Epithelial cell of esophagus (primary cell): ENCODE measurements around the gene CIC.
A peak's percentile ranks its signal among the peaks of the same experiment; 100 is the strongest.

ENCODE experiments used
- DNase-seq: peaks from one replicate; pipeline ENCODE4 v3.0.0; 2010; ENCODE audit warnings: low read depth
- H3K4me3 ChIP-seq: 2 replicates; pipeline ENCODE4 v1.5.1; 2011; ENCODE audit warnings: mild to moderate bottlenecking, low read length, control low read depth
- TF ChIP-seq, protein P1 (sequence below): IDR thresholded peaks from 2 replicates; pipeline ENCODE4 v1.5.1; 2011; ENCODE audit warnings: low read depth, mild to moderate bottlenecking, low read length, control low read depth, inconsistent platforms; ENCODE audit not compliant: insufficient read depth; ENCODE audit errors: missing control alignments

CIC gene

DNA sequence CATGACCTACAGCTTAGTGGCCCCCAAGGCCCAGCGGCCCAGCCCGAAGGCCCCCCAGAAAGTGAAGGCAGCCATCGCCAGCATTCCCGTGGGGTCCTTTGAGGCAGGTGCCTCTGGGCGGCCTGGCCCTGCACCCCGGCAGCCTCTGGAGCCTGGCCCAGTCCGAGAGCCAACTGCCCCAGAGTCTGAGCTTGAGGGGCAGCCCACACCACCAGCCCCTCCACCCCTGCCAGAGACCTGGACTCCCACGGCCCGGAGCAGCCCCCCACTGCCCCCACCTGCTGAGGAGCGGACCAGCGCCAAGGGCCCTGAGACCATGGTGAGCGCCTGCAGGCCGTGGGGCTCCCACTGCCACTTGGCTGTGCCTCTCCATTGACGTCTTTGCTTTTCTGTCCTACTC is 23.9 kb downstream of the CIC start:
- no peak overlapping the region for H3K4me3 ChIP-seq
- no peak for DNase-seq
- TF ChIP-seq, protein P1, sequence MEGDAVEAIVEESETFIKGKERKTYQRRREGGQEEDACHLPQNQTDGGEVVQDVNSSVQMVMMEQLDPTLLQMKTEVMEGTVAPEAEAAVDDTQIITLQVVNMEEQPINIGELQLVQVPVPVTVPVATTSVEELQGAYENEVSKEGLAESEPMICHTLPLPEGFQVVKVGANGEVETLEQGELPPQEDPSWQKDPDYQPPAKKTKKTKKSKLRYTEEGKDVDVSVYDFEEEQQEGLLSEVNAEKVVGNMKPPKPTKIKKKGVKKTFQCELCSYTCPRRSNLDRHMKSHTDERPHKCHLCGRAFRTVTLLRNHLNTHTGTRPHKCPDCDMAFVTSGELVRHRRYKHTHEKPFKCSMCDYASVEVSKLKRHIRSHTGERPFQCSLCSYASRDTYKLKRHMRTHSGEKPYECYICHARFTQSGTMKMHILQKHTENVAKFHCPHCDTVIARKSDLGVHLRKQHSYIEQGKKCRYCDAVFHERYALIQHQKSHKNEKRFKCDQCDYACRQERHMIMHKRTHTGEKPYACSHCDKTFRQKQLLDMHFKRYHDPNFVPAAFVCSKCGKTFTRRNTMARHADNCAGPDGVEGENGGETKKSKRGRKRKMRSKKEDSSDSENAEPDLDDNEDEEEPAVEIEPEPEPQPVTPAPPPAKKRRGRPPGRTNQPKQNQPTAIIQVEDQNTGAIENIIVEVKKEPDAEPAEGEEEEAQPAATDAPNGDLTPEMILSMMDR: no peak

DNA sequence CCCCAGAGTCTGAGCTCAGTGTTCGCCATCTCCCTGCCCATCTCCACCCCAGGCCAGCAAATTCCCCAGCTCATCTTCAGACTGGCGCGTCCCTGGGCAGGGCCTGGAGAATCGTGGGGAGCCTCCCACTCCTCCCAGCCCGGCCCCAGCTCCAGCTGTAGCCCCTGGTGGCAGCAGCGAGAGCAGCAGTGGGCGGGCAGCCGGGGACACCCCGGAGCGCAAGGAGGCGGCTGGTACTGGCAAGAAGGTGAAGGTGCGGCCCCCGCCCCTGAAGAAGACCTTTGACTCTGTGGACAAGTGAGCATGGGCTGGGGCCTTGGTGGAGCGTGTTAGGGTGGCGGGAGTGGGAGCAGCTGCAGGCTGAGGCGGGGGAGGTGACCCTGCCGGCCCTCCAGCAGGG is 24.5 kb downstream of the CIC start:
- no peak for DNase-seq
- TF ChIP-seq, protein P1: peak; percentile 4
- H3K4me3 ChIP-seq: no peak overlapping the region

DNA sequence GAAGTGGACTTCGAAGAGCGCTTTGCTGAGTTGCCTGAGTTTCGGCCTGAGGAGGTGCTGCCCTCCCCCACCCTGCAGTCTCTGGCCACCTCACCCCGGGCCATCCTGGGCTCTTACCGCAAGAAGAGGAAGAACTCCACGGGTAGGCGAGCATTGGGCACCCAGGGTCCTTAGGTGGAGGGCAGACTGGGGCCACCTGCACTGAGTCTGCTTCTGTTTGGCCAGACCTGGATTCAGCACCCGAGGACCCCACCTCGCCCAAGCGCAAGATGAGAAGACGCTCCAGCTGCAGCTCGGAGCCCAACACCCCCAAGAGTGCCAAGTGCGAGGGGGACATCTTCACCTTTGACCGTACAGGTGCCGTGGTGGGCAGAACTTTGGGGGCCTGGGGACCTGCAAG is 24.9 kb downstream of the CIC start:
- no peak for DNase-seq
- TF ChIP-seq, protein P1: no peak
- H3K4me3 ChIP-seq: no peak overlapping the region

DNA sequence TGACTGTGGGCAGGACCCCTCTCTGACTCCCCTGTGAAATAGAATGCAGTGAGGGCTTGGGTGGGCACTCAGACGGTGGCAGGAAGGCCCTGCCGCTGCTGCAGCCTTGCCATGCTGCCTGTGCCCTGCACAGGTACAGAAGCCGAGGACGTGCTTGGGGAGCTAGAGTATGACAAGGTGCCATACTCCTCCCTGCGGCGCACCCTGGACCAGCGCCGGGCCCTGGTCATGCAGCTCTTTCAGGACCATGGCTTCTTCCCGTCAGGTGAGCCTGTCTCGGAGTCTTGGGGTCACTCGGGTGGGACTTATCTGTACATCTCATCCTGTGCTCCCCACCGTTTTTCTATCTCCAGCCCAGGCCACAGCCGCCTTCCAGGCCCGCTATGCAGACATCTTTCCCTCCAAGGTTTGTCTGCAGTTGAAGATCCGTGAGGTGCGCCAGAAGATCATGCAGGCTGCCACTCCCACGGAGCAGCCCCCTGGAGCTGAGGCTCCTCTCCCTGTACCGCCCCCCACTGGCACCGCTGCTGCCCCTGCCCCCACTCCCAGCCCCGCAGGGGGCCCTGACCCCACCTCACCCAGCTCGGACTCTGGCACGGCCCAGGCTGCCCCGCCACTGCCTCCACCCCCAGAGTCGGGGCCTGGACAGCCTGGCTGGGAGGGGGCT is 25.6 kb downstream of the CIC start:
- H3K4me3 ChIP-seq: no peak overlapping the region
- no peak for DNase-seq
- TF ChIP-seq, protein P1: no peak

GRCh38 chr19:42295342-42295741 is 26.3 kb downstream of the CIC start:
- TF ChIP-seq, protein P1: no peak
- no peak overlapping the region for H3K4me3 ChIP-seq
- DNase-seq: no peak

DNA sequence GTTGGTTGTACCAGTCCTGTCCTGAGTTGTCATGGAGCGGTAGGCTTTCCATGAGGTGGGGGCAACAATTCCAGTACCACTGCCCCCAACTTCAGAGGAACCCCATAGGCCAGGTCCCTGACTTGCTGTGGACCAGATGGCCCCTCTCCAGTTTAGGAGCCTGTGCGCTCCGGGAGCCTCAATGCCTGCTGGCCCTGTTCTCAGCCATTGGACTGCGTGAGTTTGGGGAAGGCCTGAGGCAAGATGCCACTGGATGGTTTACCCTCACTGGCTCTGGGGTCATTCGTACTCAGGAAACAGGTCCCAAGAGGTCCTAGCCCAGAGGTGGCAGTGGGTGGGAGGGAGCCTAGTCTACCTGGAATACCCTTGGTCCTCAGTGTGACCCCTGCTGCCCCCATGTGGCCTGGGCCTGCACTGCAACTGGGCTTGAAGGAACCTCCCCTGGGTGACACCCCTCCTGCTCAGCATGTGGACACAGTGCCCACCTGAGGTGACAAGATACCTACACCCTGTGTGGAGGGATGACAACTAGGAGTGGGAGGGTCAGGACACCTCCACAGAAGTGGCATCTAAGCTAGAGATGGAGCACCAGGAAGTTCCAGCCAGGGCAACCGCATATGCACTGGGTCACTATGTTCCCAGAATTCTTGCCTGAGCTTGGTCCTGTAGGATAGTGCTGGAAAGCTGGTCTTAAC is 26.9 kb downstream of the CIC start:
- no peak overlapping the region for H3K4me3 ChIP-seq
- peak; percentile 72 for DNase-seq
- TF ChIP-seq, protein P1: peak; percentile 98
